DND-41 (cell line): ENCODE measurements around the gene CDC37L1.

Experiments
- ATAC-seq: fragments of 200-7000 bp; cut with Tn5 transposase; 3 replicates; pipeline ENCODE4 v1.9.1; 2021; ENCODE audit warnings: low read depth; ENCODE audit not compliant: insufficient read depth
- DNase-seq: peaks from one replicate; pipeline ENCODE4 v3.0.0-alpha.2; 2020
- H2AFZ ChIP-seq: 2 replicates; pipeline ENCODE4 v1.6.0; 2012; ENCODE audit warnings: low read depth, low read length
- H3K27ac ChIP-seq: 2 replicates; pipeline ENCODE4 v1.5.1; 2012; ENCODE audit warnings: low read length, inconsistent platforms
- H3K27me3 ChIP-seq: fragments of 200-600 bp; sonication (generic); 2 replicates; pipeline ENCODE4 v1.6.0; 2012; ENCODE audit warnings: low read length, mild to moderate bottlenecking, inconsistent platforms; ENCODE audit not compliant: insufficient read depth, poor library complexity
- H3K36me3 ChIP-seq: 2 replicates; pipeline ENCODE4 v1.5.1; 2012; ENCODE audit warnings: low read length, inconsistent platforms; ENCODE audit not compliant: insufficient read depth
- H3K4me1 ChIP-seq: 2 replicates; pipeline ENCODE4 v1.5.1; 2012; ENCODE audit warnings: mild to moderate bottlenecking, low read length; ENCODE audit not compliant: insufficient read depth
- H3K4me2 ChIP-seq: 2 replicates; pipeline ENCODE4 v1.6.0; 2012; ENCODE audit warnings: mild to moderate bottlenecking, moderate library complexity, low read length, inconsistent platforms; ENCODE audit not compliant: insufficient read depth
- H3K4me3 ChIP-seq, 2 experiments: fragments of 200-600 bp in 1 of 2; shearing (Covaris generic) in 1 of 2; 2 replicates each; pipeline ENCODE4 v1.5.1; 2012 to 2016; ENCODE audit warnings: inconsistent platforms in 2 of 2, low read length in 2 of 2, mild to moderate bottlenecking in 2 of 2, low read depth in 1 of 2, moderate library complexity in 1 of 2
- H3K79me2 ChIP-seq: 2 replicates; pipeline ENCODE4 v1.6.0; 2012; ENCODE audit warnings: low read length, inconsistent platforms; ENCODE audit not compliant: insufficient read depth
- H3K9ac ChIP-seq: 2 replicates; pipeline ENCODE4 v1.6.0; 2012; ENCODE audit warnings: low read depth, mild to moderate bottlenecking, inconsistent platforms, low read length, moderate library complexity
- H3K9me3 ChIP-seq: 2 replicates; pipeline ENCODE4 v1.5.1; 2012; ENCODE audit warnings: low read length, moderate library complexity, mild to moderate bottlenecking, inconsistent platforms; ENCODE audit not compliant: insufficient read depth, severe bottlenecking
- H4K20me1 ChIP-seq: 2 replicates; pipeline ENCODE4 v1.6.0; 2012; ENCODE audit warnings: low read length; ENCODE audit not compliant: insufficient read depth
- EZH2 ChIP-seq: IDR thresholded peaks from 3 replicates; pipeline ENCODE4 v1.6.1; 2012; ENCODE audit warnings: borderline replicate concordance, low read depth, mild to moderate bottlenecking, moderate library complexity, low read length, inconsistent platforms; ENCODE audit not compliant: severe bottlenecking
- TF ChIP-seq, protein P1 (sequence below): IDR thresholded peaks from 2 replicates; pipeline ENCODE4 v1.5.1; 2012; ENCODE audit warnings: borderline replicate concordance, low read length, moderate library complexity, mild to moderate bottlenecking; ENCODE audit not compliant: poor library complexity, severe bottlenecking; ENCODE audit errors: extremely low read depth

CDC37L1 gene

DNA sequence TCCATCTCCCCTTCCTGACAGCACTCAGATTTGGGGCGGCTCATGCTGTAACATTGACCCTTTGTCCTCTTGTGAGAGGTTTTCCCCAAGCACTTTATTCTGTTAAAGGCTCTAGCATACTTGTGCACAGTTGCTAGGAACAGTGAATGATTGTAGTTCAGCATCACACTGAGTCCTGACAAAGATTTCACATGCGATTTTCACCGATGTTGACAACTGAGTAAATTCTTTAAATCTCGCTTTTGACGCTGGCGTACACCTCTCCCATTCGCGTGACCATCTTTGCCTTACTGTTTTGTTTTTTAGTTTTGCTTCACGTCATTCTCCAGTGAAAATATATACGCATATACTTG, 780 bp downstream of the CDC37L1 start:
- Histone ChIP-seq H3K36me3 (peaks cover 5% of the 10 kb centered on the region; the same call in 1 of the 2 replicates), H3K9me3 (no peaks in the 10 kb centered on the region), H3K27ac (peak overlapping the region; percentile 77), H3K4me3 (peak overlapping the region; percentile 67 to 85; a peak in 3 of 4 replicates), H2AFZ (peak overlapping the region; percentile 71), H3K4me2 (peak overlapping the region; percentile 77), H3K4me1 (peaks cover 28% of the 10 kb centered on the region), H3K79me2 (peaks cover 41% of the 10 kb centered on the region), H3K27me3 (no peaks in the 10 kb centered on the region), H3K9ac (peak overlapping the region; percentile 91), H4K20me1 (peaks cover 7% of the 10 kb centered on the region; the same call in 1 of the 2 replicates)
- DNase-seq (no peak), ATAC-seq (no peak)
- TF ChIP-seq, protein P1, sequence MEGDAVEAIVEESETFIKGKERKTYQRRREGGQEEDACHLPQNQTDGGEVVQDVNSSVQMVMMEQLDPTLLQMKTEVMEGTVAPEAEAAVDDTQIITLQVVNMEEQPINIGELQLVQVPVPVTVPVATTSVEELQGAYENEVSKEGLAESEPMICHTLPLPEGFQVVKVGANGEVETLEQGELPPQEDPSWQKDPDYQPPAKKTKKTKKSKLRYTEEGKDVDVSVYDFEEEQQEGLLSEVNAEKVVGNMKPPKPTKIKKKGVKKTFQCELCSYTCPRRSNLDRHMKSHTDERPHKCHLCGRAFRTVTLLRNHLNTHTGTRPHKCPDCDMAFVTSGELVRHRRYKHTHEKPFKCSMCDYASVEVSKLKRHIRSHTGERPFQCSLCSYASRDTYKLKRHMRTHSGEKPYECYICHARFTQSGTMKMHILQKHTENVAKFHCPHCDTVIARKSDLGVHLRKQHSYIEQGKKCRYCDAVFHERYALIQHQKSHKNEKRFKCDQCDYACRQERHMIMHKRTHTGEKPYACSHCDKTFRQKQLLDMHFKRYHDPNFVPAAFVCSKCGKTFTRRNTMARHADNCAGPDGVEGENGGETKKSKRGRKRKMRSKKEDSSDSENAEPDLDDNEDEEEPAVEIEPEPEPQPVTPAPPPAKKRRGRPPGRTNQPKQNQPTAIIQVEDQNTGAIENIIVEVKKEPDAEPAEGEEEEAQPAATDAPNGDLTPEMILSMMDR: no peak
- TF ChIP-seq EZH2: no peak

DNA sequence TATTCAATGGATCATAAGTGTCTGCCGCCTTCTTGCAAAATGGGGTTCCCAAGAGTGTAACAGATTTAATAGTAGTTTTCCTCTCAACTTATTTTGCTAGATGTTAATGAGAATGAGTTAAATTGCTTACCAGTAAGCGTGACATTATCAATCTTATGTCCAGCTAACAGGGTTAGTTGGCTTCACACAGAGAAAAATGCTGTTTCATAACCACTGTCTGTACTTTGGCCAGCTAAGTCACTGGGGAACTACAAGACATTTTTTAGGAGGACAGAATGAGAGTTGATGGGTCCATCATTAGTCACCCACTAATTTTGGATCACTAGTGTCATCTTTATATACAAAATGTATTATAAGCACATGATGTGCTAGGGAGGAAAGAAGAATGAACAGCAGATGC, 1.4 kb downstream of the CDC37L1 start:
- TF ChIP-seq, protein P1: no peak
- TF ChIP-seq EZH2: no peak
- Histone ChIP-seq H3K4me1 (peaks cover 28% of the 10 kb centered on the region), H3K27ac (peak overlapping the region; percentile 77), H3K79me2 (peaks cover 41% of the 10 kb centered on the region), H4K20me1 (peaks cover 7% of the 10 kb centered on the region; the same call in 1 of the 2 replicates), H3K27me3 (no peaks in the 10 kb centered on the region), H3K4me3 (peak overlapping the region; percentile 67 to 85; a peak in 3 of 4 replicates), H3K4me2 (peak overlapping the region; percentile 77), H3K9me3 (no peaks in the 10 kb centered on the region), H3K36me3 (peaks cover 10% of the 10 kb centered on the region; the same call in 1 of the 2 replicates), H3K9ac (peak overlapping the region; percentile 91), H2AFZ (peak overlapping the region; percentile 5; the same call in 1 of the 2 replicates)
- no peak for ATAC-seq
- no peak for DNase-seq

DNA sequence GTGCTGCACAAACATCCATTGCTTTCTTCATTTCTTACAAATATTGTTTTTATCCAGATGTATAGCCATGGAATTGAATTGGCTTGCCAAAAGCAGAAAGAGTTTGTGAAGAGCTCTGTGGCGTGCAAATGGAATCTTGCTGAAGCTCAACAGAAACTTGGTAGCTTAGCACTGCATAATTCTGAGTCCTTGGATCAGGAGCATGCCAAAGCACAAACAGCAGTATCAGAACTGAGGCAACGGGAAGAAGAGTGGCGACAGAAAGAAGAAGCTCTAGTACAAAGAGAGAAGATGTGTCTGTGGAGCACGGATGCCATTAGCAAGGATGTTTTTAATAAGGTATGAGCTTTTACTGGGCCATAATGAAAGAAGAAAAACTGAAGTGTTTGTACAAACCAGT, 5.5 kb downstream of the CDC37L1 start:
- no peaks in the 10 kb centered on the region for H3K9me3 ChIP-seq
- no peak overlapping the region for H3K9ac ChIP-seq
- H3K27ac ChIP-seq: no peak overlapping the region
- no peak for TF ChIP-seq EZH2
- TF ChIP-seq, protein P1: no peak
- no peaks in the 10 kb centered on the region for H3K27me3 ChIP-seq
- peaks cover 46% of the 10 kb centered on the region for H3K79me2 ChIP-seq
- H4K20me1 ChIP-seq: peaks cover 7% of the 10 kb centered on the region; the same call in 1 of the 2 replicates
- peaks cover 16% of the 10 kb centered on the region for H3K4me1 ChIP-seq
- no peak for ATAC-seq
- H3K4me3 ChIP-seq: no peak overlapping the region
- H3K36me3 ChIP-seq: peaks cover 25% of the 10 kb centered on the region
- no peak for DNase-seq
- no peak overlapping the region for H2AFZ ChIP-seq
- no peak overlapping the region for H3K4me2 ChIP-seq
